Measurements from ENCODE around the gene PTPRE.

PTPRE gene

DNA sequence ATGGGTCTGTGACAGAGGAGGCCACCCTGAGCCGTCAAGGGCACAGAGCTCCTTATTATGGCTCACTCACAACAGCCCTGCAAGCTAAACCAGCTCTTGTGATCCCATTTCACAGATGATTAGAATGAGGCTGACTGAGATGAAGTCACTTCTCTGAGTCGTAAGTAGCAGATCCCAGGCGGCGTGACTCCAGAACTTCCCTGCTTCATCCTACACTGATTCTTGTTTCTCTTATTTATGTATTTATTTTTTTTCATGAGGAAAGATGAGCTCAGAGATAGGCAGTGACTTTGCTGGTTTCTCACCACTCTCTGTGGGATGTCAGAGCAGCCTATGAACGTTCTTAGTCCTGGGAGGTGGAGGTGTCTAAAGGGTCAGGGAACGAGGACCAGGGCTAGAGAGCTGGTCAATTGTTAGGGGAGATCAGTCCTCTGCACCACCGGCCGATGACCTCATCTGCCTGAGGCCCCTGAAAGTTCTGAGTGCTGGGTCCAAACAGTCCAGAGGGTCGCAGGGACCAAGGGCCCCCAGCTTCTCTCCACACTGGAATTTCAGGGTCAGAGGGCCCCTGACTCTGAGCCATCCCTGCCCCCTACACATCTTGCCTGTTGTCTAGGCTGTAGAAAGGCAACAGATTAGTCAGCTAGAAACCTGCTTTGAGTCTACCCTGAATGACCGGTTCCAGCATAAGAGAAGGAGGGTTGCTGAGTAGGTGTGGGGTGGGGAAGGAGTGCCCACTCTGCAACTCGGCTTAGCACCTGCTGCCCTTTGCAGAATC lies 32.0 kb upstream of the PTPRE start:
- Histone ChIP-seq H3K27ac (ENCODE audit: low read depth, low read length) (no peak overlapping the region), H3K4me3 (ENCODE audit: low read depth, low read length) (no peak overlapping the region), H3K9ac (ENCODE audit: low read depth, low read length) (no peak overlapping the region), H3K36me3 (ENCODE audit: control insufficient read depth, insufficient read depth, low read length) (no peaks in the 10 kb centered on the region), H3K9me3 (ENCODE audit: control insufficient read depth, insufficient read depth, low read length) (0 out of 2 replicates have a peak, but pooled peaks cover 1% of the 10 kb centered on the region), H3K4me1 (ENCODE audit: control insufficient read depth, insufficient read depth, low read length) (no peaks in the 10 kb centered on the region), H3K27me3 (ENCODE audit: control insufficient read depth, insufficient read depth, low read length) (no peaks in the 10 kb centered on the region)

DNA sequence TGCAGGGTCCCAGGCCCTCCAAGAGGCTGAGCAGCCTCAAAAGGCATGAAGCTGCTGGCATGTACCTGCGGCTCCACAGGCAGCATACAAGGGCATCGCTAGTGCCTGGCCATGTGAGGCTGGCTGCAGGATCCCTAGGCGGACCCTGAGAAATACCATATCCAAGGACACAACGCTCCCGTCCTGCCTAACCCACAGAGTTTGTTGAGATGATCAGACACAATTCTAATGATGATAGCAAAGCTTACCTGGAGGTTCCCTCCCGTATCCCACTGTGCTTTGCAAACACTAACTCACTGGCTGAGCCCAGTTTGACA lies 31.5 kb upstream of the PTPRE start:
- Histone ChIP-seq H3K9ac (ENCODE audit: low read depth, low read length) (no peak overlapping the region), H3K9me3 (ENCODE audit: control insufficient read depth, insufficient read depth, low read length) (no peaks in the 10 kb centered on the region), H3K4me1 (ENCODE audit: control insufficient read depth, insufficient read depth, low read length) (no peaks in the 10 kb centered on the region), H3K27ac (ENCODE audit: low read depth, low read length) (no peak overlapping the region), H3K27me3 (ENCODE audit: control insufficient read depth, insufficient read depth, low read length) (no peaks in the 10 kb centered on the region), H3K4me3 (ENCODE audit: low read depth, low read length) (no peak overlapping the region), H3K36me3 (ENCODE audit: control insufficient read depth, insufficient read depth, low read length) (no peaks in the 10 kb centered on the region)

DNA sequence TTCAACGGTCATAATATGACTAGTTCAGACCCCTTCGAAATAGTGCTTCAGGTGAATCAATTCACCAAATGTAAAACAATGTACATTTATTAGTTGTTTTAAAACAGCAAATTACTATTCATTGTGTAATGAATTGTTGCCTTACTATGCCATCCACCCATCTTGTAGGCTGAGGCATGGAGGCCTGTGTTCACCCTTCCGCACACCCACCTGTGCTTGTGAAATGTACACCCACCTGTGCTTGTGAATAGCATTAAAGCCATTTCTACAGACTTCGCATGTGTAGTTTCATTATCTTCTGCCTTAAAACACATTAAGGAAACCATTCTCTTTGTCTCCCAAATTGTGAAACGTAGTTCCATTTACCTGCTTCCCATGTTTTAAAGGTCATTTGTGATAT lies 31.0 kb upstream of the PTPRE start:
- no peak overlapping the region for H3K27ac ChIP-seq (ENCODE audit: low read depth, low read length)
- no peak overlapping the region for H3K4me3 ChIP-seq (ENCODE audit: low read depth, low read length)
- H3K36me3 ChIP-seq (ENCODE audit: control insufficient read depth, insufficient read depth, low read length), result no peaks in the 10 kb centered on the region
- H3K9ac ChIP-seq (ENCODE audit: low read depth, low read length), result no peak overlapping the region
- no peaks in the 10 kb centered on the region for H3K27me3 ChIP-seq (ENCODE audit: control insufficient read depth, insufficient read depth, low read length)
- no peaks in the 10 kb centered on the region for H3K4me1 ChIP-seq (ENCODE audit: control insufficient read depth, insufficient read depth, low read length)
- no peaks in the 10 kb centered on the region for H3K9me3 ChIP-seq (ENCODE audit: control insufficient read depth, insufficient read depth, low read length)

DNA sequence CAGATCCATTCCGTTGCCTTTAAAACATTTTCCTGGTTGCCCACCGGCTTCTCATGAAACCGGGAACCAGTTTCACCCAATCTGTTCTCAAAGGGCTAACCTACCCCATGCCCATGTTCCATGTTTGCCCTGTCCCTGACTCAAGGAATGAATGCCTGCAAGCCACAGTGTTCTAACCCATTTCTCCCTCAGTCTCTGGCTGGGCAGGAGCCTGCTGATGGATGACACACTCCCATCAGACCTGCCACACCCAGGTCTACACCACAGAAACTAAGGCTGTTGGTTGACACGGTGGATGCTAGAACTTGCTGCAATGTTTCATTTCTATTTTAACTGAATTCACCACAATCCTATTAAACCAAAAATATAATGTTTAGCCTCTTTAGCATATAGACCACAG lies 29.8 kb upstream of the PTPRE start:
- Histone ChIP-seq H3K9me3 (ENCODE audit: control insufficient read depth, insufficient read depth, low read length) (no peaks in the 10 kb centered on the region), H3K4me1 (ENCODE audit: control insufficient read depth, insufficient read depth, low read length) (no peaks in the 10 kb centered on the region), H3K27me3 (ENCODE audit: control insufficient read depth, insufficient read depth, low read length) (no peaks in the 10 kb centered on the region)

DNA sequence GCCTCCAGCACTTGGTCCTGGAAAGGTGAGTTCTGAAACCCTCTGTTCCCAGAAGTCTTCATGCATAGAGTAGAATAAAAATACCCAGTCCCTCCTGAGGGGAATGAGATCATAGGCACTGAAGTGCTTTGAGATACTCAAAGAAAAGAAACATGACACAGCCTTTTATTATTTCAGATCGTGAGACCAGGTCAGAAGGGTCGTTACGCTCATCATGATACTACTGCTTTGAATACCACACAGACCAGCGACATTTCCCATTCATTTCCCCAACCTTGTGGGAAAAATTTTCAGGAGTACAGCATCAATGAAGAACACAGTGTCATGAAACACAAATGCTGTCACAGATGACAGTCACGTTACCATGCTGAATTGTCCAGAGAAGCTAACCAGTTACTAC lies 29.2 kb upstream of the PTPRE start:
- Histone ChIP-seq H3K27ac (ENCODE audit: low read depth, low read length) (no peak overlapping the region), H3K9ac (ENCODE audit: low read depth, low read length) (no peak overlapping the region), H3K36me3 (ENCODE audit: control insufficient read depth, insufficient read depth, low read length) (no peaks in the 10 kb centered on the region), H3K9me3 (ENCODE audit: control insufficient read depth, insufficient read depth, low read length) (no peaks in the 10 kb centered on the region), H3K4me3 (ENCODE audit: low read depth, low read length) (no peak overlapping the region), H3K27me3 (ENCODE audit: control insufficient read depth, insufficient read depth, low read length) (no peaks in the 10 kb centered on the region), H3K4me1 (ENCODE audit: control insufficient read depth, insufficient read depth, low read length) (no peaks in the 10 kb centered on the region)

More for the DNA sequence above, 29.8 kb upstream of the PTPRE start:
- Histone ChIP-seq H3K27ac (ENCODE audit: low read depth, low read length) (no peak overlapping the region), H3K36me3 (ENCODE audit: control insufficient read depth, insufficient read depth, low read length) (no peaks in the 10 kb centered on the region), H3K9ac (ENCODE audit: low read depth, low read length) (no peak overlapping the region), H3K4me3 (ENCODE audit: low read depth, low read length) (no peak overlapping the region)

DNA sequence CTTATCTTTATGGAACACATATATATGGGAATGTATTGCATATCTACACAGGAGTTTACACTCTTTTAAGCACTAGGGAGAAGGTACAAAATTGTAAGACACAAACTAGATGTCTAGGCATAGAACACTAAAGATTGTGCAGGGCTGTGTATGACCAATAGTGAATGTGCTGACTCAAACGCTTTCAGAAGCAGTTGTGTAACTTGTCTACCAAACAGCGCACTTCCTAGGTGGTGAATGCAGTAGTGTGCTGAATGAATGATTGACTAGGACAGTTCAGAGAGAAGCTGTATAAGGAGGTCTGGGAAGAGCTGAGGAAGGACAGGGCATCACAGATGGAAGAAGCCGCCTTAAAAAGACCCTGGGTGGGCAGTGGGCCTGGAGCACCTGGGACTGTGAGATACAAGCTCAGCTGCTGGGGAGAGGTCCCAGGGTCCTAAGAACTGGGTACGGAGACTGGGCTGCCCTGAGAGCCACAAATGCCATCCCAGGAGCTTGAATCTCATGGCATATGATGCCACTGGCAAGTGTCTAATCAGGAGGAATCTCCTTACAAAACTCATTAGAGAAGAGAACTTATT lies 28.3 kb upstream of the PTPRE start:
- Histone ChIP-seq H3K4me3 (ENCODE audit: low read depth, low read length) (no peak overlapping the region), H3K9ac (ENCODE audit: low read depth, low read length) (no peak overlapping the region), H3K4me1 (ENCODE audit: control insufficient read depth, insufficient read depth, low read length) (no peaks in the 10 kb centered on the region), H3K36me3 (ENCODE audit: control insufficient read depth, insufficient read depth, low read length) (no peaks in the 10 kb centered on the region), H3K9me3 (ENCODE audit: control insufficient read depth, insufficient read depth, low read length) (no peaks in the 10 kb centered on the region), H3K27me3 (ENCODE audit: control insufficient read depth, insufficient read depth, low read length) (no peaks in the 10 kb centered on the region), H3K27ac (ENCODE audit: low read depth, low read length) (no peak overlapping the region)

DNA sequence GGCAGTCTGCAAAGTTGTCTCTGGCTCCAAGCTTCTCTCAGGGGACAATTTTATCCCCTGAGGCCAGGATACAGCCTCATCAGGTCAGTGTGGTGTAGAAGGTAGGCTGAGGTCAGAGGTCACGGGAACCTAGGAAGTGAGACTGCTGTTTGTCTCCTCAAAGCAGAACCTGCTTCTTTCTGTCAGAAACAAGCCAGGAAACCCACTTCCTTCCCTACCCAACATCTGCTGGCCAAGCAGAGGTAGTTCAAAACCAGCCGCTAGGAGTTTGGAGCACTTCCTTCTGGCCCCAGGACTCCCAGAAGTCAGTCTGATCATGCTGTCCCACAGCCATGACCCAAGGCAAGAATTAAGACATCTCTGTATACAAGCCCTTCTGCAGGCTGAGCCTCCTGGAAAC lies 26.3 kb upstream of the PTPRE start:
- H3K9me3 ChIP-seq (ENCODE audit: control insufficient read depth, insufficient read depth, low read length), result no peaks in the 10 kb centered on the region
- H3K9ac ChIP-seq (ENCODE audit: low read depth, low read length), result no peak overlapping the region
- H3K27ac ChIP-seq (ENCODE audit: low read depth, low read length), result no peak overlapping the region
- H3K4me3 ChIP-seq (ENCODE audit: low read depth, low read length), result no peak overlapping the region
- no peaks in the 10 kb centered on the region for H3K36me3 ChIP-seq (ENCODE audit: control insufficient read depth, insufficient read depth, low read length)
- H3K27me3 ChIP-seq (ENCODE audit: control insufficient read depth, insufficient read depth, low read length), result no peaks in the 10 kb centered on the region
- H3K4me1 ChIP-seq (ENCODE audit: control insufficient read depth, insufficient read depth, low read length), result no peaks in the 10 kb centered on the region

DNA sequence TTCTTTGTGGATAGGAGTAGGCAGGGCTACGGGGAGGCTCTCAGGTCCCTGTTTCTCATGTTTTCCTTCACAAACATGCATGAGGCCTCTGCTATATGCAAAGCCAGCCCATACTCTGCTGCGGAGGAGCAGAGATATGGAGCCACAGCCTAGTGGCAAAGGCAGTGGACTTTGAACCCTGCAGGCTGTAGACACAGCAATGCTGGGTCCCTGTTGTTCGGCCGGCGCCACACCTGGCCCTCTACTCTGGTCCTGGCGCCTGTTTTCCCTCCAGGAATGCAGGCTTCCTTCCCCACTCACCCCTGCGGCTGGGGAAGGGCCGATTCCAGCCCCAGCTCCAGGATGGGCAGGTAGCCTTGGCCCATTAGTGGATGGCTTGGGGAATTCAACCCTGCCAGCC lies 25.6 kb upstream of the PTPRE start:
- no peaks in the 10 kb centered on the region for H3K27me3 ChIP-seq (ENCODE audit: control insufficient read depth, insufficient read depth, low read length)
- no peaks in the 10 kb centered on the region for H3K9me3 ChIP-seq (ENCODE audit: control insufficient read depth, insufficient read depth, low read length)
- no peak overlapping the region for H3K4me3 ChIP-seq (ENCODE audit: low read depth, low read length)
- no peak overlapping the region for H3K27ac ChIP-seq (ENCODE audit: low read depth, low read length)
- H3K36me3 ChIP-seq (ENCODE audit: control insufficient read depth, insufficient read depth, low read length), result no peaks in the 10 kb centered on the region
- no peak overlapping the region for H3K9ac ChIP-seq (ENCODE audit: low read depth, low read length)
- H3K4me1 ChIP-seq (ENCODE audit: control insufficient read depth, insufficient read depth, low read length), result no peaks in the 10 kb centered on the region

DNA sequence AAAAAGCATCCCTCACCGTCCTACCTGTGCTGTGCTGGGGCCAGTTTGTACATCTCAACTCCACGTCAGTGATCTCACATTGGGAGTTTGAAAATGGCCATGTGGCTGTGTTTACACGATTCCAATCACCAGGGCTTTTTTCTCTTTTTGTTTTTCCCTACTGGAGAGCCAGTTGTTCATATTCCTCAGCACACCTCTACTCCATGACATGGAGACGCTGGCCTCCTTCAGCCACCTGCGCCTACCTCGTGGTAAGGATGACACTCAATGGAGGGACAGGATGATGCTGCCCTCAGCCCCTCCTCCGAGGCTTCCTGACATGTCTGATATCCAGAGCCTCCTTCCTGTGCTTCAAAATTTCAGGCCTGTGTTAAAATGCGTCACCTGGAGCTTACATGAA lies 24.5 kb upstream of the PTPRE start:
- Histone ChIP-seq H3K9me3 (ENCODE audit: control insufficient read depth, insufficient read depth, low read length) (no peaks in the 10 kb centered on the region), H3K4me1 (ENCODE audit: control insufficient read depth, insufficient read depth, low read length) (no peaks in the 10 kb centered on the region), H3K36me3 (ENCODE audit: control insufficient read depth, insufficient read depth, low read length) (no peaks in the 10 kb centered on the region), H3K27ac (ENCODE audit: low read depth, low read length) (no peak overlapping the region), H3K9ac (ENCODE audit: low read depth, low read length) (no peak overlapping the region), H3K27me3 (ENCODE audit: control insufficient read depth, insufficient read depth, low read length) (no peaks in the 10 kb centered on the region), H3K4me3 (ENCODE audit: low read depth, low read length) (no peak overlapping the region)

DNA sequence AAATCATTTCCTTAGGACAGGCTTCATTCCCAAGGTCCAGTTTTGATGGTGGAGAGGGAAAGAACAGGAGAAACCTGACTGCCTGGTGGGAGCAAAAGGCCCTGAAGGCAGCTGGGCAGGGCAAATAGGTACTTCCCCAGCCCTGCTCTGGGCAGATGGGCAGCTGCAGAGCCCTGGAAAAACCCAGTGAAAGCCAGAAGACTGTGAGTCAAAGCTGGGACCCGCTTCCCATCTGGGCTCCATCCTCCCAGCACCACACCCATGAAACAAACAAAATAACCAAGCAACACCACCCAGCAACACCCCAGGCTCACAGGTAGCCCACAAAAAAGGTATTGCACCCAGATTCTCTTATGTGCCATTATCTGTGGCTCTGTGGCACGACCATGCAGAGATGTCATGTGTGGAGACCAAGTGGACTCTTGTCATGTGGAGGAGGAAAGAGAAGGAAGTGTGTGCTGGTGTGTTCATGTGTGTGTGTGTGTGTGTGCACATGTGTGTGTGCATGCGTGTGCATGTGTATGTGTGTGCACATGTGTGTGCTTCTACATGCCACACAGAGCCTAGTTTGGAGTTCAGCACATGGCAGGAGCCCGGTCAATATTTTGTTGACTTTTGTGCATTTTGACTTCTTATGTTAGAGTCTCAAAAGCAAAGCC lies 24.0 kb upstream of the PTPRE start:
- no peak overlapping the region for H3K27ac ChIP-seq (ENCODE audit: low read depth, low read length)
- no peak overlapping the region for H3K9ac ChIP-seq (ENCODE audit: low read depth, low read length)
- no peaks in the 10 kb centered on the region for H3K4me1 ChIP-seq (ENCODE audit: control insufficient read depth, insufficient read depth, low read length)
- no peak overlapping the region for H3K4me3 ChIP-seq (ENCODE audit: low read depth, low read length)
- H3K9me3 ChIP-seq (ENCODE audit: control insufficient read depth, insufficient read depth, low read length), result no peaks in the 10 kb centered on the region
- no peaks in the 10 kb centered on the region for H3K27me3 ChIP-seq (ENCODE audit: control insufficient read depth, insufficient read depth, low read length)
- H3K36me3 ChIP-seq (ENCODE audit: control insufficient read depth, insufficient read depth, low read length), result no peaks in the 10 kb centered on the region

DNA sequence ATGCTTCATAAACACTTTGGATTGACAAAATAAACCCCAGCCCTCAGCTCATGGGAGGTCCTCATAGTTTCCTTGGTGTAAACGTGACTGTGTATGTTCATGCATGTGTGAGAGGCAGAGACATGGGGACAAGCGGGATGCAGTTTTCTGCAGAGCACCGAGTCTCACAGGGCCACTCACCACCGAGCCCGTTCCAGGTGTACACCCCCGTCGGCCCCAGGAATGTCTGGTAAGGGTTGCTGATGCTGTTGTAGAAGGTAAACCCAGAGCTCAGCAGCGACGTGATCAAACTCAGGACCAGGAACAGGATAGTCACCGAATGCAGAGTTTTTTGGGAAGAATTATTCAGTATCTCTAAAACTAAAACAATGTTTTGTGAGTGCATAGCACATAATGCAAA lies 23.4 kb upstream of the PTPRE start:
- Histone ChIP-seq H3K4me3 (ENCODE audit: low read depth, low read length) (no peak overlapping the region), H3K27ac (ENCODE audit: low read depth, low read length) (no peak overlapping the region), H3K4me1 (ENCODE audit: control insufficient read depth, insufficient read depth, low read length) (no peaks in the 10 kb centered on the region), H3K9ac (ENCODE audit: low read depth, low read length) (no peak overlapping the region), H3K36me3 (ENCODE audit: control insufficient read depth, insufficient read depth, low read length) (no peaks in the 10 kb centered on the region), H3K27me3 (ENCODE audit: control insufficient read depth, insufficient read depth, low read length) (no peaks in the 10 kb centered on the region), H3K9me3 (ENCODE audit: control insufficient read depth, insufficient read depth, low read length) (no peaks in the 10 kb centered on the region)
